Brain microvascular endothelial cell (primary cell): ENCODE results near the gene RANBP10.
"Not testable (repeated sequence)": the region's sequence is repeated elsewhere in the genome, so short reads cannot be mapped to it uniquely, and the experiment has no call there.

Experiments
- DNase-seq: peaks from one replicate; pipeline ENCODE4 v3.0.0-alpha.2; 2020
- H3K27ac ChIP-seq: fragments of 250-450 bp; sonication (Bioruptor Pico); 2 replicates; pipeline ENCODE4 v1.5.1; 2020; ENCODE audit warnings: mild to moderate bottlenecking, moderate library complexity
- H3K27me3 ChIP-seq: fragments of 250-450 bp; sonication (Bioruptor Pico); replicated peaks from 2 replicates; pipeline ENCODE4 v1.5.1; 2020; ENCODE audit warnings: mild to moderate bottlenecking
- H3K36me3 ChIP-seq: fragments of 250-450 bp; sonication (Bioruptor Pico); replicated peaks from 2 replicates; pipeline ENCODE4 v1.5.1; 2020; ENCODE audit warnings: mild to moderate bottlenecking
- H3K4me3 ChIP-seq: 2 replicates; pipeline ENCODE4 v1.5.1; 2011; ENCODE audit warnings: low read depth, mild to moderate bottlenecking, control low read depth, low read length, moderate library complexity
- in situ Hi-C: cut with HindIII; loops from 2 replicates; pipeline ENCODE4 v1.10.0; 2017; ENCODE audit warnings: low sequenced_read_pairs, low pct_ligation_motif_present
- TF ChIP-seq, protein P1 (sequence below): IDR thresholded peaks from 2 replicates; pipeline ENCODE4 v1.5.1; 2011; ENCODE audit warnings: low read depth, mild to moderate bottlenecking, moderate library complexity, low read length, control low read depth, inconsistent platforms; ENCODE audit errors: missing control alignments

RANBP10 gene

DNA sequence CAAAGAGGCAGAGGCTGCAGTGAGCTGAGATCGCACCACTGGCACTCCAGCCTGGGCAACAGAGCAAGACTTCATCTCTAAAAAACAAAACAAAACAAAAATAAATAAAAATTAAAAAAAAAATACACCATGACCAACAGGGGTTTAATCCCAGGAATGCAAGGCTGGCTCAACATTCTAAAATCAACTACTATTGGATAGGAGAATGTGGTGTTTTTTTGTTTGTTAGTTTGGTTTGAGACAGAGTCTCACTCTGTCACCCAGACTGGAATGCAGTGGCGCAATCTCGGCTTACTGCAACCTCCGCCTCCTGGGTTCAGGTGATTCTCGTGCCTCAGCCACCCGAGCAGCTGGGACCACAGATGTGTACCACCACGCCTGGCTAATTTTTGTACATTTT, 107.1 kb downstream of the RANBP10 start:
- Histone ChIP-seq H3K36me3 (no peaks in the 10 kb centered on the region), H3K27ac (no peak overlapping the region), H3K4me3 (no peak overlapping the region), H3K27me3 (no peaks in the 10 kb centered on the region)
- DNase-seq = no peak
- TF ChIP-seq, protein P1, sequence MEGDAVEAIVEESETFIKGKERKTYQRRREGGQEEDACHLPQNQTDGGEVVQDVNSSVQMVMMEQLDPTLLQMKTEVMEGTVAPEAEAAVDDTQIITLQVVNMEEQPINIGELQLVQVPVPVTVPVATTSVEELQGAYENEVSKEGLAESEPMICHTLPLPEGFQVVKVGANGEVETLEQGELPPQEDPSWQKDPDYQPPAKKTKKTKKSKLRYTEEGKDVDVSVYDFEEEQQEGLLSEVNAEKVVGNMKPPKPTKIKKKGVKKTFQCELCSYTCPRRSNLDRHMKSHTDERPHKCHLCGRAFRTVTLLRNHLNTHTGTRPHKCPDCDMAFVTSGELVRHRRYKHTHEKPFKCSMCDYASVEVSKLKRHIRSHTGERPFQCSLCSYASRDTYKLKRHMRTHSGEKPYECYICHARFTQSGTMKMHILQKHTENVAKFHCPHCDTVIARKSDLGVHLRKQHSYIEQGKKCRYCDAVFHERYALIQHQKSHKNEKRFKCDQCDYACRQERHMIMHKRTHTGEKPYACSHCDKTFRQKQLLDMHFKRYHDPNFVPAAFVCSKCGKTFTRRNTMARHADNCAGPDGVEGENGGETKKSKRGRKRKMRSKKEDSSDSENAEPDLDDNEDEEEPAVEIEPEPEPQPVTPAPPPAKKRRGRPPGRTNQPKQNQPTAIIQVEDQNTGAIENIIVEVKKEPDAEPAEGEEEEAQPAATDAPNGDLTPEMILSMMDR = no peak
- in situ Hi-C loops = no loop called here

- DNase-seq = no peak
- Histone ChIP-seq H3K36me3 (no peaks in the 10 kb centered on the region), H3K27ac (no peak overlapping the region), H3K27me3 (no peaks in the 10 kb centered on the region), H3K4me3 (no peak overlapping the region)
- in situ Hi-C loops = no loop called here
- TF ChIP-seq, protein P1 = no peak
Observed at GRCh38 chr16:67697422-67698185, 108.8 kb downstream of the RANBP10 start.

DNA sequence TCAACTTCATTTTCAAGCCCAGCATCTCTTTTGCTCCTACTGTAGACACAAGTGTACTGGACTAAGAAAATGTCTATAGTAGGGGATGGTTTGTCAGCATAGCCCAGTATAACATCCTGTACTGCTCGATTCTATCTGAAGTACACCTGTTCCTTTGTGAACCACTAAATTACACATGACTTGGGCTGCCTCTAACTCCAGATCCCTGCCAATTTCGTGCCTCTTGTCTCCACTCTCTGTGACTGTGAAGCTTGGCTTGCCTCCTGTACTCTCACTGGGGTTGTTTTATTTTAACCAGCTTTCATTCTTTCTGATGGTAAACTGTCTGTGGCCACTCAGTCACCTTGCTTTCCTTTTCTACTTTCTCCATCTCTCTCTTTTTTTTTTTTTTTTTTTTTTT, 111.7 kb downstream of the RANBP10 start:
- H3K36me3 ChIP-seq = no peaks in the 10 kb centered on the region
- no peak overlapping the region for H3K4me3 ChIP-seq
- no peak for DNase-seq
- TF ChIP-seq, protein P1 = no peak
- H3K27me3 ChIP-seq = no peaks in the 10 kb centered on the region
- H3K27ac ChIP-seq = no peak overlapping the region
- in situ Hi-C loops = no loop called here

- H3K27ac ChIP-seq, in situ Hi-C loops, H3K4me3 ChIP-seq, H3K27me3 ChIP-seq, H3K36me3 ChIP-seq, DNase-seq: not testable (repeated sequence)
Observed at GRCh38 chr16:67693517-67694285, 112.7 kb downstream of the RANBP10 start.

DNA sequence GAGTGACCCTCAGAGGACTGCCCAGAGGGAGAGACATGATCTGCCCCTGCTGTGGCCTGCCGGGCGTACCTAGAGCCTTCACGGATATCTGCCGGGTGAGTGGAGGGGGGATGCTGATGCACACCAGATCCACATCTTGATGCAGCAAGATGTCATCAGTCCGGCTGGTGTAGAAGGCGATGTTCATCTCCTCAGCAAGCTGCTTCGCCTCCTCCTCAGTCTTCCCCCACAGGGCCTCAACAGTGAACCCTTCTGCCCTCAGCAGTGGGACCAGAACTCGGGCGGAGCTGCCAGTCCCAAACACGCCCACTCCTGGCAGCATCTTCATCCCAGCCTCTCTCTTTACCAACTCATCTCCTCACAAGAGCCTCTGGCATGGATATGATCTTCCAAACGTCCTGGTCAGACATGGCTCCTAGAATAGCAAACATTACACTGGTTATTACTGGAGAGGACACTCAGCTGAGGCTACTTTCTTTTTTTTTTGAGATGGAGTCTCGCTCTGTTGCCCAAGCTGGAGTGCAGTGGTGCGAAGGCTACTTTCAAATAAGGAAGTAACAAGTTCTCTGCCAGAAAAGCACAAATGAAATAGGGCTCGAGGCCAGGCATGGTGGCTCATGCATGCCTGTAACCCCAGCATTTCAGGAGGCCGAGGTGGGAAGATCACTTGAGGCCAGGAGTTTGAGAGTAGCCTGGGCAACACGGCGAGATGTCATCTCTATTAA, 120.8 kb downstream of the RANBP10 start:
- no peak for DNase-seq
- Histone ChIP-seq H3K27ac (no peak overlapping the region), H3K36me3 (peaks cover 8% of the 10 kb centered on the region), H3K27me3 (no peaks in the 10 kb centered on the region), H3K4me3 (no peak overlapping the region)
- TF ChIP-seq, protein P1 = no peak
- in situ Hi-C loops = no loop called here

- no peak for DNase-seq
- TF ChIP-seq, protein P1 = no peak
- no peak overlapping the region for H3K4me3 ChIP-seq
- no peaks in the 10 kb centered on the region for H3K27me3 ChIP-seq
- H3K36me3 ChIP-seq = peaks cover 14% of the 10 kb centered on the region
- no peak overlapping the region for H3K27ac ChIP-seq
- in situ Hi-C loops = no loop called here
Observed at GRCh38 chr16:67683767-67684166, 122.6 kb downstream of the RANBP10 start.
